ENCODE measurements around the gene PRR29. TPM values are rescaled to one million over a fixed set of nuclear protein-coding genes. Genes with fewer than 3 reads are reported as not detected.

PRR29 gene
- polyA plus RNA-seq, 1 of the 3 experiments (the other 2 are of a cell fraction), result 2.7 TPM

DNA sequence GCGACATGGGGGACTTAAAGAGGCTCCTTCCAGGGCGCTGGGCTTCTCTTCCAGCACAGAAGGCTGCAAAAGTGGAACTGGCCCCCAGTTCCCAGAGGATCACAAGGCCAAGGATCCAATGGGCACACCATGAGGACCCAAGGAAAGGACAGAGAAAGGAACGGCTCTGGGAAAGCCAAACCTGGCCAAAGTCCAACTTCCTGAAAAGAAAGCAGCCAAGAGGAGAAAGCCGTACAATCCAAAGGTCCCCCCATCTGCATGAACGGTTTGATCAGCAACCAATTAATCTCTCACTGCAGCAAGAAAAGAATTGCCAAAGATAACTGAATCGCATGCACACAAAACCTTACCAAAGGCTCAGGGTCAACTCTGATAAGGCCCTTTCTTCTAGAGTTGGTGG lies 42.1 kb downstream of the PRR29 start:
- no peaks in the 10 kb centered on the region for H4K20me1 ChIP-seq (ENCODE audit: insufficient read depth)
- no peaks in the 10 kb centered on the region for H3K9me3 ChIP-seq
- no peak overlapping the region for H2AFZ ChIP-seq (ENCODE audit: low read depth)
- TF ChIP-seq TEAD4 (IDR thresholded peaks at IDR 0.05; ENCODE audit: borderline replicate concordance, insufficient read depth), result no peak
- no peak for TF ChIP-seq RXRA (IDR thresholded peaks at IDR 0.05; ENCODE audit: borderline replicate concordance, low read depth)
- no peak for TF ChIP-seq MEF2A (IDR thresholded peaks at IDR 0.05; ENCODE audit: borderline replicate concordance, low read depth)
- TF ChIP-seq RFX5 (IDR thresholded peaks at IDR 0.05; ENCODE audit: low read length), result no peak
- TF ChIP-seq RAD21 (IDR thresholded peaks at IDR 0.05; ENCODE audit: low read length), result no peak
- no peak for TF ChIP-seq MAX (IDR thresholded peaks at IDR 0.05; ENCODE audit: low read depth)
- TF ChIP-seq TCF12 (IDR thresholded peaks at IDR 0.05), result no peak
- no peak for TF ChIP-seq GATA2 (CRISPR knock-in tag; IDR thresholded peaks at IDR 0.05)
- no peak for TF ChIP-seq ELF1 (IDR thresholded peaks at IDR 0.05)
- TF ChIP-seq MXI1 (IDR thresholded peaks at IDR 0.05; ENCODE audit: low read depth, low read length), result no peak
- no peak for TF ChIP-seq YY1 (IDR thresholded peaks at IDR 0.05; ENCODE audit: low read depth)
- TF ChIP-seq, protein P1, sequence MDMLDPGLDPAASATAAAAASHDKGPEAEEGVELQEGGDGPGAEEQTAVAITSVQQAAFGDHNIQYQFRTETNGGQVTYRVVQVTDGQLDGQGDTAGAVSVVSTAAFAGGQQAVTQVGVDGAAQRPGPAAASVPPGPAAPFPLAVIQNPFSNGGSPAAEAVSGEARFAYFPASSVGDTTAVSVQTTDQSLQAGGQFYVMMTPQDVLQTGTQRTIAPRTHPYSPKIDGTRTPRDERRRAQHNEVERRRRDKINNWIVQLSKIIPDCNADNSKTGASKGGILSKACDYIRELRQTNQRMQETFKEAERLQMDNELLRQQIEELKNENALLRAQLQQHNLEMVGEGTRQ (IDR thresholded peaks at IDR 0.05; ENCODE audit: borderline replicate concordance, low read depth, low read length), result no peak
- H3K9me2 ChIP-seq, result no peaks in the 10 kb centered on the region
- H3K4me1 ChIP-seq (ENCODE audit: control insufficient read depth in 1 of 2, insufficient read depth in 2 of 2, low read depth in 1 of 2, low read length in 1 of 2), result no peaks in the 10 kb centered on the region
- H3F3A ChIP-seq (replicated peaks; ENCODE audit: insufficient read depth), result no peaks in the 10 kb centered on the region
- H3K27ac ChIP-seq (ENCODE audit: low read depth in 2 of 2, low read length in 1 of 2), result no peak overlapping the region
- no peak overlapping the region for H3K4me2 ChIP-seq
- DNase-seq, result no peak
- H3K27me3 ChIP-seq (ENCODE audit: insufficient read depth), result no peaks in the 10 kb centered on the region
- no peaks in the 10 kb centered on the region for H3K79me2 ChIP-seq (ENCODE audit: insufficient read depth)
- WGBS (ENCODE audit: low lambda C conversion rate), result 88% methylated on average over 6 of the region's 6 CpGs
- ChIA-PET POLR2A (no interaction called here), CTCF (interaction anchor here (4.1 to 22.7 kb wide), 3 partner anchors 12 to 94 kb away, joined by 20 to 266 read pairs (median 37); no protein-coding TSS in a partner anchor)
- H3K4me3 ChIP-seq (ENCODE audit: low read depth in 2 of 2, low read length in 1 of 2), result no peak overlapping the region
- peaks cover 2 to 28% of the 10 kb centered on the region in 2 experiments for H3K36me3 ChIP-seq (replicated peaks in 1 of 2; ENCODE audit: control insufficient read depth in 1 of 2, insufficient read depth in 2 of 2, low read length in 1 of 2)
- no peak overlapping the region for H3K9ac ChIP-seq

GRCh38 chr17:64041912-64042311 lies 43.8 kb downstream of the PRR29 start:
- Histone ChIP-seq H3F3A (replicated peaks; ENCODE audit: insufficient read depth) (no peaks in the 10 kb centered on the region), H3K9me2 (no peaks in the 10 kb centered on the region), H3K9me3 (no peaks in the 10 kb centered on the region), H3K27ac (ENCODE audit: low read depth in 2 of 2, low read length in 1 of 2) (no peak overlapping the region), H3K4me3 (ENCODE audit: low read depth in 2 of 2, low read length in 1 of 2) (no peak overlapping the region), H3K36me3 (replicated peaks in 1 of 2; ENCODE audit: control insufficient read depth in 1 of 2, insufficient read depth in 2 of 2, low read length in 1 of 2) (peaks cover 4 to 43% of the 10 kb centered on the region in 2 experiments), H3K4me1 (ENCODE audit: control insufficient read depth in 1 of 2, insufficient read depth in 2 of 2, low read depth in 1 of 2, low read length in 1 of 2) (no peaks in the 10 kb centered on the region), H3K79me2 (ENCODE audit: insufficient read depth) (no peaks in the 10 kb centered on the region), H4K20me1 (ENCODE audit: insufficient read depth) (no peaks in the 10 kb centered on the region), H2AFZ (ENCODE audit: low read depth) (no peak overlapping the region), H3K4me2 (no peak overlapping the region), H3K27me3 (ENCODE audit: insufficient read depth) (no peaks in the 10 kb centered on the region), H3K9ac (no peak overlapping the region)
- POLR2A ChIA-PET, result no interaction called here
- no peak for DNase-seq
- no peak for TF ChIP-seq FOSL2 (IDR thresholded peaks at IDR 0.05; ENCODE audit: borderline replicate concordance, low read depth)
- no peak for TF ChIP-seq RXRA (IDR thresholded peaks at IDR 0.05; ENCODE audit: borderline replicate concordance, low read depth)
- 72% methylated on average over 11 of the region's 11 CpGs for WGBS (ENCODE audit: low lambda C conversion rate)
- CTCF ChIA-PET, result interaction anchor here (0.6 to 22.7 kb wide), 10 partner anchors 11 to 378 kb away, joined by 3 to 266 read pairs (median 5); no protein-coding TSS in a partner anchor

All from SK-N-SH (cell line).